Right lobe of liver (tissue), 4 donors: ENCODE measurements around the gene TSPAN33.

Experiments
- CTCF ChIP-seq, 4 donors: fragments of 200-600 bp in 3 of 4; fragments of 450-650 bp in 1 of 4; IDR thresholded peaks; one replicate each; pipeline versions ENCODE4 v1.5.1 to v1.8.0; 2016 to 2022; ENCODE audit warnings: antibody characterized with exemption in 4 of 4, mild to moderate bottlenecking in 2 of 4
- POLR2A ChIP-seq: fragments of 450-650 bp; IDR thresholded peaks from one replicate; pipeline ENCODE4 v1.6.1; 2017; ENCODE audit warnings: antibody characterized with exemption, mild to moderate bottlenecking
- donor health status: DM: no; HTN: no; CAD: no.
- donor health status: DM: no; HTN: no; CAD: no.
- donor health status: DM: no; HTN: yes; CAD: no.

- no peak for TF ChIP-seq CTCF (IDR thresholded peaks at IDR 0.05)
- no peak for TF ChIP-seq POLR2A
Observed at GRCh38 chr7:129159539-129159938, 15.0 kb downstream of the TSPAN33 start.
